GM19467 (cell line): ENCODE measurements around the gene DHRSX.
"Not testable (repeated sequence)": the region's sequence is repeated elsewhere in the genome, so short reads cannot be mapped to it uniquely, and the experiment has no call there.

Experiments
- ATAC-seq: cut with Tn5 transposase; IDR thresholded peaks from one replicate; pipeline ENCODE4 v1.9.1; 2021; ENCODE audit warnings: mild to moderate bottlenecking, moderate library complexity; ENCODE audit not compliant: unreplicated experiment

DHRSX gene

DNA sequence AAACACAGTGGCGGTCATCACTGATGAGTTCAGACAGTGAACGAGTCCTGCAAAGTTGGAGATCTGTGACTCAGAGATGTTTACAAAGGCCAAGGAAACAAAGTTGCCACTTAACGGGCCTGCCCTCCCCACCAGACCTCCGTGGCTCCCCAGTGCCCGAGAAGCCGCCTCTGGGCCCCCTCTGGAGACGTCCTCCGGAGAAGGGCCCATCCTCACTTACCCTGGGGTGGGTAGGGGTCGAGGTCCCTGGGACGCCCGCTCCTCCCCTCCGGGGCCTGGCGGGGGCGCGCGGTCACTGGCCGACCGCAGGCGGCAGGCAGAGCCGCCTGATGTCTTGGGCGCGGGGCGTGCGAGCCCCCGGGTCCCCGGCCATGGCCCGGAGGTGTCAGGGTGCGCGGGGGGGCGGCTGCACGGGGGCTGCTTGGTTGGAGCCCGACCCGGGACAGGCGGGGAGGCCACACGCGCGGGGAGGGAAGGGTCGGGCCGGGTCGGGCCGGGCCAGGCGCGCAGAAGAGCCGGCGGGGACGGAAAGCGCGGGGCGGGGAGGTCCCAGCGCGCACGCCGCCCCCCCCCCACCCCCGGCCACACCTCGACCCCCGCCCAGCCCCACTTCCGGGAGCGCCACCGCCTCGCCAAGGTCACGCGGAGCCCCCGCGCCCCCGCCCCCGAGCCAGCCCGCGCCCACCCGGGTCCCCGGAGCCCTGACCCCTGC lies 529 bp downstream of the DHRSX start:
- peak; percentile 39 for ATAC-seq

DNA sequence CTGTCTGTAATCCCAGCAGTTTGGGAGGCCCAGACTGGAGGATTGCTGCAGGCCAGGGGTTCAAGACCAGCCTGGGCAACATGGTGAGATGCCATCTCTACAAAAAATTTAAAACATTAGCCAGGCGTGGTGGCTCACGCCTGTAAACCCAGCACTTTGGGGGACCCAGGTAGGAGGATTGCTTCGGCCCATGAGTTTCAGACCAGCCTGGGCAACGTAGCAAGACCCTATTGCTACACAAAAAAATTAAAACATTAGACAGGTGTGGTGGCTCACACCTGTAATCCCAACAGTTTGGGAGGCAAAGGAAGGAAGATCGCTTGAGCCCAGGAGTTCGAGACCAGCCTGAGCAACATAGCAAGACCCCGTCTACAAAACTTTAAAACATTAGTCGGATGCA lies 1.3 kb downstream of the DHRSX start:
- no peak for ATAC-seq

DNA sequence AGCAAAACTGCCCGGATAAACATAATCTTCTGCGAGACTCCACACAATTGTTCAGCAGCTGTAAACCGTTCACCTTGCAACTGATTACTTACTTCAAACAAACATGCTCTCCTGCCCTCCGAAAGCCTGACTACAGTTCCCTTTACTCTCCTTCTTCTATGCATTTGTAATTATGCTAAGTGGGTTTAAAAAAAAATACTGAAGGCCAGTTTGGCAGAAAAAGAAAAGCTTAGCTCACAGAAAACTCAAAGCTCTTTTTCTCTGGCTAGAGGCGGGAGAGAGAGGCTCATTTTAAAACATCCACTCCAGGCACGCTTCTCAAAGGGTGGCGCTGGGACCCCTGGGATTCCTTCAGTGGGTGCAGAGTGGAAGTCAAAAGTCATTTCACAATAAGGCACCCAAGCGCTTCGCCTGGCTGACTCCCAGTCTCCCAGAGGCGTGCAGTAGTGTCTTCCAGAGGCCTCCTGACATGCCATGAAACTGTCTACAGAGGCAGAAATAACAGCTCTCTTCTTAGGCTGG lies 1.9 kb downstream of the DHRSX start:
- no peak for ATAC-seq

DNA sequence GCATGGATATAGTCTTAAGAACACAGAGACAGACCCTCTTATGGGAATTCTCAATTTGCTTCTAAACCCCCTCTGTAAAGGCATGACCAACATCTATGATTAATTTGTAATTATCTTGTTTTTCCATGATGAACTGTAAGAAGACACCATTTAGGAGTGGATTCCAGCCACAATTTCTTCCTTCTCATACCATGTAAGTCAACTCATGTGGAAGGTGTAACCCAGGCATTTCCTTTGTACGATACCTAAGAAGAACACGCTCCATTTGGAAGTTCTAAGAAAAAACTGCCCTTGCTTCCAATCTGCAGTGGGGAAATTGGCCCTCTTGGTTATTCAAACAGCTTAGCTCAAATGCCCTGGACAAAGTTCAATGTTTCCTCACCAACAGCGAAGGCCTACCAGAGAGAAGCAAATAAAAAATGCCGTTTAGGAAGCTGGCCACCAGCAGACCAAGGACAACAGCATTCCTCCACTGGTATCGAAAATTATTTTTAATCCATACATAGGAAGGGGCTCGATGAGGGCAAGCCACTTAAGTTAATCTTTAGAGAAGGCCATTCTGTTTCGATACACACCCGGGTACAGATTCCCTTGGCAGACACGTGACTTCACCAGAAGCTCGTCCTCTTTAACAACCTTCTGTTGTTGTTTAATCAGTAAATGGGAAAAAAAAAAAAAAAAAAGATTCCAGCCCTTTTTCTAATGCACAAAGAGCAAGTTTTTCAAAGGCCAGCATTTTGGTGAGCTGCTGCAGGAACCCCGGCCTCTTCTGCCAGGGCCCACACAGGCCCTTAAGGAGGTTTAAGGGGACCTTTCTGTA lies 2.6 kb downstream of the DHRSX start:
- ATAC-seq: no peak

DNA sequence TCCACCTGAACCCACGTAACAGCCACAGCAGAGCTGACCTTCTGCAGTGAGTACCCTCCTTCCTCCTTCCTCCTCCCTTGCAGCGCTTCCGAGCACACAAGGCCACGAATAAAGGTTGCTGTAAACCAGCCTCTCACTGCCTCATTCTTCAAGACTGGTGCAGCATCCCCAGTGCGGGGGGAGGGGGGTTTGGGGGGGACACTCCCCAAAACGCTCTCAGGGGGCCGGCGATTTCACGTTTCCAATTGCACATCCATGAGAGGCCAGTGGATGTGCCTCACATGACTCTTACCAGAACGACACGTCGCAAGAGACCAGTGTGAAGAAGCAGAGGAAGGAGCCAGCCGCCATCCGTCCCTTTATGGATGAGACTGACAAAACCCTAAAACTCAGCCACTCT lies 5.2 kb downstream of the DHRSX start:
- no peak for ATAC-seq

DNA sequence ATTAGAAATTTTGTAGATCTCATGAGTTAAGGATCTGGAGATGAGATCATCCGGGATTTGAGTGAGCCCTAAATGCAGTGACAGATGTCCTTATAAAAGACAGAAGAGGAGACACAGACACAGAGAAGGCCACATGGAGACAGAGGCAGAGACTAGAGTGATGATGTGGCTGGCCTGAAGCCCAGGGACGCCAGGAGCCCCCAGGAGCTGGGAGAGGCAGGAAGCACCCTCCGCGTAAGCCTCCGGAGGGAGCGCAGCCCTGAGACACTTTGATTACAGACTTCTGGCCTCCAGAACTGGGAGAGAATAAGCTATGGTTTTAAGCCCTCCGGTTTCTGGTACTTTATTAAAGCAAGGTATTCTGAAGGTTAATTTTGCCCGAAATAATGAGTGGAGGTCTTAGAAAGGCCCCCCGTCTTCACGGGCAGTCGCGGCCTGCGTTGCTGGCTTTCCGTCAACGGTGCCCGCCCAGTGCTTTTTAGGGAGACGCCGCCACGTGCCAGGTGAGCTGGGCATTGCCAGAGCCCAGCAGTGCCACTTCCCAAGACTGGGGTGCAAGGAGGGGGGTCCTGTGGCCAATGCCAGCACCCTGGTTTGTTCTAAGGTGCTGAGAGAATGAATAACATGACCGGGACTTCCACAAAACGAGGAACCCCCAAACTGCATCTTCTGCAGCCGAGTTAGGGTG lies 8.1 kb downstream of the DHRSX start:
- no peak for ATAC-seq

DNA sequence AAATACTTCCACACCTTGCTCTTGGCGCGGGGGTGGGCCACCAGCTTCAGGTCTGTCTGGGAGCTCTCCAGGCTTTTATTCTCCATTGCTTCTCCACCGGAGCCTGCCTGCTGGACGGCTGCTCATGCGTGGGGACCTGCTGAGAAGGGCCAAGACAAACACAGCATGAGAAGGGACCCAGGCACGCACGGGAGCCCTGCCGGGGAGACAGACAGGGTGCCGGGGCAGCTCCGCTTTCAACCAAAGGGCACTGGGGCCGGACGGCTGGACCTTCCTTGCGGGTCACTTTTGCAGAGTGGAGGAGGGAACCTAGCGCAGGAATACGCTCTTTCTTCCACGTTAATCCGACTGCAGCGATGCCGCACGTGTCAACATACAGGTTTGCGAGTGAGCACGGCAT lies 10.1 kb downstream of the DHRSX start:
- no peak for ATAC-seq

DNA sequence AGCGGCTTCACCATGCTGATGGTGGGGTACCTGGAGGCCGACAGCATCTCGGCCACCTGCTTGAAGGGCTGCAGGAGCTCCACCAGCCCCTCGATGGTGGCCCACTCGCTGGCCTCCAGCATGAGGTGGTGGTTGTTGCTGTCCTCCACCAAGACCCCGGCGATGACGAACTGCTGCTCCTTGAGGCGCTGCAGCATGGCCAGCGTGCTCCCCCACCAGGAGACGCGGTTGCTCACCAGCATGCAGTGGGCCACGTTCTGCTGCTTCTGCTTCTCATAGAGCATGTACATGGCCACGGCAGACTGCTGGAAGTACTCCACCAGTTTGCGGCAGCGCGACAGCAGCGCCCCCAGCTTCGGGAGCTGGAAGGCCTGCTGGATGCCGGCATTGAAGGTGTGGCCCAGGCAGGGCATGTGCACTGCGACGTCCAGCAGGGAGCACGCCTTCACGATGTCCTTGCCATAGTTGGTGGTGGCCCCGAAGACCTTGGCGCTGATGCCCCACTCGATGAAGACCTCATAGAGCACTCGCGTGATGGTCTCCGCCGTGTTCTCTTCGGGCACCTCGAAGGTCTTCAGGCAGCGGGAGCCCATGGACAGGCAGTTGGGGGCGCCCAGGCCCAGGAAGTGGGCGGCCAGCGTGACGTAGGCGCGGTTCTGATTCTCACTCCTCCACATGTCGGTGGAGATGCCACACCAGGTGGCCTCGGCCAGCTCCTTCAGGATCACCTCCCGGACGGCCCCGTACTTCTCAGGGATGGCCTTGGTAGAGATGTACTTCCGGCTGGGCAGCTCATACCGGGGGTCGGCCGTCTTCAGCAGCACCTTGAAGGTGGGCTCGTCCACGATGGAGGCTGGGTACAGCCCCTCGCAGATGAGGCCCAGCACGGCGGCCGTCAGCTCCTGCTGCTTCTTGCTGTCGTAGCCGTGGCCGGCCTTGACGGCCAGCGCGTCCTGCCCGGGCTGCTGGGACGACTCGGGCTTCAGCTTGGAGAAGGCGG lies 11.0 kb downstream of the DHRSX start:
- ATAC-seq: no peak

DNA sequence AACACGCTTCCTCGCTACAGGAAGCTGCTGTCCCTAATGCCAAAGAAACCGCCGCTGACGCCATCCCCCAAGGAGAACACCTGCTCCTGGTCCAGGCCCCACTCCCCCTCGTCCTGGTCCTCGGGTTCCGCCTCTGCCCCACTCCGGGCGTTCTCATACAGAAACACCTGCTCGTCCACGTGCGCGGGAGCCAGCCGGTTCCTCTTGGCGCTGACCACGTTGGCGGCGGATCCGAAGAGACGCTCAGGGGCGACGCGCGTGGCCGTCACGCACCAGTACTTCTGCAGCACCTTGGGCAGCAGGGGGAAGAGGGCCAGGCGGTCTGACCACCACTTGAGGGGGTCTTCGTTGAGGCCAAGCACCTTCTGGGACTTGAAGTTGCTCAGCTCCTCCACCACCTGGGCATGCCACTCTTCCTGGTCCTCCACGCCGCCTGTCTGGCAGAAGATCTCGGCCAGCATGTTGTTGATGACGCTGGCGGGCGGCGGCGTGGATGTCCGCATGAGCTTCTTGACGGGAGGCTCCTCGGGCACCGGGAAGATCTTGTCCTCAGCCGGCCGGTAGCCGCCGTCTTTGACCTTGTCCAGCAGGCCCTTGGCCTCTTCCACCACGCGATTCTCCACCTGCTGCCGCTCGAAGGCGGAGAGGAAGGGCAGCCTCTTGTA lies 12.0 kb downstream of the DHRSX start:
- no peak for ATAC-seq

DNA sequence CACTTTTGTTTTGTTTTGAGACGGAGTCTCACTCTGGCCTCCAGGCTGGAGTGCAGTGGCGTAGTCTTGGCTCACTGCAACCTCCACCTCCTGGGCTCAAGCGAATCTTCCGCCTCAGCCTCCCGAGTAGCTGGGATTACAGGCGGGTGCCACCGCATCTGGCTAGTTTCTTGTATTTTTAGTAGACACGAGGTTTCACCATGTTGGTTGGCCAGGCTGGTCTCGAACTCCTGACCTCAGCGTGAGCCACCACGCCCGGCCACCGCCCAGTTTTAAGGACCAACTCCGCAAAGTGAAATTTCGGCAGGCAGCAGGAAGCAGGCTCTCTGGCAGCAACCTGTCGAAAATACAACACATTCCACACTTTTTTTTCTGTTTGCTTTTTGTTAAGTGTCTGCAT lies 13.4 kb downstream of the DHRSX start:
- ATAC-seq: no peak

DNA sequence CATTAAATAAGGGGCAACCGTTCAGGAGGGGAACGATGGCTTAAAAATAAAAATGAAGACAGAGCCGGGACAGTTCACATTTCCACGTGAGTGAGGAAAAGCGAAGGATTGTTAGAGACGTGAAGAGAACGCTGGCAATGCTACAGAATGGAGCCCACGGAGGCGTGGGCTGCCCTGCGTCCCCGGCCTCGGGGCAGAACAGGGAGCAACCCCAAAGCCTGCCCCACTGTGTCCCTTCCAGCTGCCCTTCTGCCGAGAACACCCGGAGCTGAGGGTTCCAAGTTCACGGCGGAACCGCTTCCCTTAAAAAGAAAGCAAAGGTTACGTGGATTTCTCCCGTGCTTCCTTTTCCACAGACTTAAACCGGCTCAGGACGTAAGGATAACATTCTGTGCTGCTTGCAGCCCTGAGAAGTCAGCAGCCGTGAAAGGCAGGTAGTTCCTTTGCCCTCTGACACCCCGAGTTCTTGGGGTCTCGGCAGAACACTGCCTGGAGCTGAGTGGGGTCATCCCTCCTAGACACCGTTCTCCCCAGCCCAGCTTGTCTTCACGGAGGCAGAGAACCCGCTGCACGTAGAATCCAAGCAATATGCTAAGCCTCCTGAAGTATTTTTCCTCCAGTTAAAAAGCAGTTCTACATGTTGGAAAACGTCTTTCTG lies 14.2 kb downstream of the DHRSX start:
- ATAC-seq: no peak

DNA sequence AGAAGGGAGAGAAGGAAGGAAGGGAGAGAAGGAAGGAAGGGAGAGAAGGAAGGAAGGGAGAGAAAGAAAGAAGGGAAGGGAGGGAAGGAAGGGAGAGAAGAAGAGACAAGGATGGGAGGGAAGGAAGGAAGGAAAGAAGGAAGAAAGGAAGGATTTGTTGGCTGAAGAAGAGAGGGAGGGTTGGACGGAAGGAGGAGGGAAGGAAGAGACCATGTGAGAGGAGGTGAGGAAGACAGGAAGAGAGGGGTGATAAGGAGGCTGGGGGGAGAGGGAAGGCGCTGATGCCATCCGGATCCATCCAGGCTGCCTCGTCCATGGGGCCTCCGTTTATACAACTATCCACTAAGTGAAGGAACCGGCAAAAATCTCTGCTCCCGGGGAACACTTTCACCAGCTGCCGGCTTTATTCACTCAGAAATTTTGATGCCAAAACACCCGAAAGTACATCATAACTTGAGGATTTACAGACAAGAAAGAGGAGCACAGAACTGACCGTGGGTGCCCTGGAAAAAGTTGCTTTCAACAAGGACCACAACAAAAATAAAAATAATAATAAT lies 14.9 kb downstream of the DHRSX start:
- no peak for ATAC-seq

DNA sequence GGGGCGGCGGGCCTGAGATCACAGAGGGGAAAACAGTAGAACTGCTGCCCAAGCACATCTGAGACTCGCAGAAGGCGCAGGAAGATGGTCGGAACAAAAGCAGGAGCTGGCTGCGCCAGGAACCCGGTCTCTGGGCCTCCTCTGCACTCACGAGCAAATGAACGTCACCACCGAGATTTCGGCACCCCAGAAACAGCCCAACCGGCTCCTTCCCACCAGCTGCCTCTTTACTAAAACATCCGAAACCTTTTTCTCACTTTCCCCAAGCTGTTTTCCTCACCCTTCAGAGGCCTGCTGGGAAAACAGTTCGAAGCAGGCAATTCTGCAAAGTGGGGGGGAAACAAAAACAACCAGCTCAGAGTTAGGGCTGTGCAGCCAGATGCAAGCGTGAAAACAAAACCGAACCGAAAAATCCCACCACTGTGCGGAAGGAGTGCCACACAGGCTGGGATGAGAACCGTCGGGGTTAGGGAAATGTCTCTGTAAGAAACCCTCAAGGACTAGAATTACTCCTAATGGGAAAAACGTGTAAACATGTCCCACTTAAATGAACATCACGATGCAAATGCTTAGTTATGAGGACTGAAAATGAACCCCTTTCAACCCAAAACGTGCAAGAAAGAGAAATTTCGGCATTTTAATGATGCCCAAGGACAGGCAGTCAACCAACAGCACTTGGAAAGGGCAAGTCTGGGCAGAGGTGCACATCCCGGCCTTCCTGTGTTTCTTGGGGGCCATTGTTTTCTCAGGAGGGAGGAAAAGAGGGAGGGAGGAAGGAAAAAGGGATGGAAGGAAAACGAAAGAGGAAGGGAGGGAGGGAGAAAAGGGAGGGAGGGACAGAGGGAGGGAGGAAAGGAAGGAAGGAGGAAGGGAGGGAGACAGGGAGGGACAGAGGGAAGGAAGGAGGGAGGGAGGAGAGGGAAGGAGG lies 15.8 kb downstream of the DHRSX start:
- no peak for ATAC-seq

DNA sequence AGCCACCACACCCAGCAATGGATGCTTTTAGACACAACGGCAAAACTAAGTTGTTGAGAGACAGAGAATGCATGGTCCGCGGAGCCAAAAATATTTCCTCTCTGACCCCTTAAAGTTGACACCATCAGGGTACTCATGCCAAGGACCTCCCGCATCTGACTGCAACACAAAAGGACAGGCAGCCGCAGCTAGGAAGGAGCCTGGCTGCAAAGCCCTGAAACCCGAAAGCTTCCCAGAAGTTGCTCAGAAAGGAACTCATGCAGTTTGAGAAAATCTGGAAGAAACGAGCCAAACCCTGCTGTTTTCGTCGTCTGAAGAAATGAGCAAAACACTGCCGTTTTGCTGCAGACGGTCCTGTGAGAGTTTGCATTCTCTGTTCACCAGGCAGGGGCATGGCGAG lies 16.5 kb downstream of the DHRSX start:
- no peak for ATAC-seq

DNA sequence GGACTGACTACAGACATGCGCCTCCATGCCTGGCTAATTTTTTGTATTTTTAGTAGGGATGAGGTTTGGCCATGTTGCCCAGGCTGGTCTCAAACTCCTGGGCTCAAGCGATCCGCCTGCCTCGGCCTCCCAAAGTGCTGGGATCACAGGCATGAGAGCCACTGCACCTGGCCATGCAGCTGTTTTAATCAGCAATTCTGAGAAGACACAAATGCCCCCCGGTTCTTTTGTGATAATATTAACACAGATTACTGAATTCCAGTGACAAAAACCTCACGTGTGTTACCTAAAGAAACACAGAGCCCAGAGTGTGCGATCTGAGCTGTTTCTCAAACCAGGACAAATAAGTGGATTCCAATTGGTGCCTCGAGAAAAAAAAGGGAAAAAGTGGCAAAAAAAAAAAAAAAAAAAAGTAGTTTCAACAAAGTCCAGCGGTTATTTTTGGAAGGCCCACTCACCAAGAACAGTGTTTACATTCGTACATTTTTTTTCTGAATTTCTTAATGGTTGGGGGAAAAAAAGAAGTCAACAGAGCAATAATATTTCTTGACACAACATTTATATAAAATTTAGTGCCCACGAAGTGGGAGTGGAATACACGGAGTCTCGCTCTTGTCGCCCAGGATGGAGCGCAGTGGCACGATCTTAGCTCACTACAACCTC lies 17.2 kb downstream of the DHRSX start:
- no peak for ATAC-seq

DNA sequence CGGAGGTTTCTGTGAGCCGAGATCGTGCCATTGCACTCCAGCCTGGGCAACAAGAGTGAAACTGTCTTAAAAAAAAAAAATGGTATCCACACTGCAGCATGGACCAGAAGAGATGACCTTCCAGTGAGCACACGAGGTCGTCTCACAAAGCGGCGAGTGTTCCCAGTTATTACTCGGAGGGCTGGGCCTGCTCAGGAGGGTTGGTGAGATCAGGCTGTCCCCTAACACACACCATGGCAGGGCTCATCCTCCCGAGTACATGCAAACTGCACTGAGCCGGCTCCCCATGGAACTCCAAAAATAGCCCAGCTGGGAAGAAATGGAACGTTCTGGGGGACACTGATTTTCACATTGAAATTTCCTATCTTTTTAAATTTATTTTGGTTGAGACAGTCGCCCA lies 19.2 kb downstream of the DHRSX start:
- ATAC-seq: not testable (repeated sequence)

DNA sequence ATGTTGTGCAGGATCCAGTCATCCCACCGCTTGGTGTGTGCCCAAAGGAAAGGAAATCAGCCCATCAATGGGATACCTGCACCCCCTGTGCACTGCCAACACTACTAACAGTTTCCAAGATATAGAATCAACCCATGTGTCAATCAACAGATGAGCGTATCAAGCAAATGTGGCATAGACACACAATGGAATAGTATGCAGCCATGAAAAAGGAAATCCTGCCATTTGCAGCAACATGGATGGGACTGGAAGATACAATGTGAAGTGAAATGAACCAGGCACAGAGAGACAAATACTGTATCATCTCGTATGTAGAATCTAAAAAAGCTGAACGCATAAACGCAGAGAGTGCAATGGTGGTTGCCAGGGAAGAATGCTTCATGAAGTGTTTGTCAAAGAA lies 20.8 kb downstream of the DHRSX start:
- ATAC-seq: not testable (repeated sequence)

DNA sequence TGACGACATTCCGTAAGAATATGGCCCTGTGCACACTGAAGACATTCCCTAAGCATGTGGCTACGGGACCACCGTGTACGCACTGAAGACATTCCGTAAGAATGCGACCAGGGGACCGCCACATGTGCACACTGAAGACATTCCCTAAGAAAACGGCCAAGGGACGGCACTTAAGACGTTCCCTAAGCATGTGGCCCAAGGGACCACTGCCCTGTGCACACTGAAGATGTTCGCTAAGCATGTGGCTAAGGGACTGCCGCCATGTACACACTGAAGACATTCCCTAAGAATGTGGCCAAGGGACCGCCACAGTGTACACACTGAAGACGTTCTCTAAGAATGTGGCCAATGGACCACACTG lies 21.4 kb downstream of the DHRSX start:
- ATAC-seq: no peak
